ENCODE results near the gene RASAL2.
"Not testable (repeated sequence)": the region's sequence is repeated elsewhere in the genome, so short reads cannot be mapped to it uniquely, and the experiment has no call there.

DNA sequence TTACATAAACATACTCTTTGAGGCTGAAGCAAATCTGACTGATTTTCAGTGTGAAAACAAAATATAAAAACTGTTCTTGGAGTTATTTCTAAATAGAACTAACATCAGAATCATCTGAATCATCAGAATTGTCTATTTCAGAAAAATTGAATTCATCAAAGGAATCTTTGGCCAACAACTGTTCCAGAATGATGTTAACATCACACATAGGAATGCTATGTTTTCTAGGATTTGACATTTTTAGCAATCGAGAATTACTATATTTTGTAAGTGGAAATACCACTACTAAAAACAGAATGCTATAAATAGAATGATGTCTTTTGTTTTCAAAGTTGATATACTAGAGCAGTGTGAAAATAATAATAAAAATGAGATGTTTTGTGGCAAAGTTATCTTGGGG is 258.0 kb downstream of the RASAL2 start:
- TF ChIP-seq POLR2A (IDR thresholded peaks at IDR 0.05; ENCODE audit: low read depth, low read length); POLR2AphosphoS5 (IDR thresholded peaks at IDR 0.05; ENCODE audit: low read depth, low read length); SPI1 (IDR thresholded peaks at IDR 0.05; ENCODE audit: low read depth, low read length); TAF1 (IDR thresholded peaks at IDR 0.05; ENCODE audit: low read depth, low read length); POU2F2 (IDR thresholded peaks at IDR 0.05; ENCODE audit: low read depth, low read length); PAX5 (IDR thresholded peaks at IDR 0.05; ENCODE audit: insufficient read depth, low read length, severe bottlenecking): not testable (repeated sequence)

Data from GM12891 (cell line).